Coronary artery (tissue), 2 donors: Measurements from ENCODE around the gene UBE2E2.
A peak's percentile ranks its signal among the peaks of the same experiment; 100 is the strongest.

ENCODE experiments used
- DNase-seq: peaks from one replicate; pipeline ENCODE4 v3.0.0-alpha.2; 2017; ENCODE audit warnings: low spot score
- H3K27ac ChIP-seq, 2 donors: fragments of 200-600 bp; sonication (generic); one replicate each; pipeline ENCODE4 v1.5.1; 2016 to 2019
- H3K4me3 ChIP-seq: fragments of 200-600 bp; sonication (generic); 2 replicates; pipeline ENCODE4 v1.5.1; 2016; ENCODE audit warnings: mild to moderate bottlenecking, moderate library complexity
- TF ChIP-seq, protein P1 (sequence below): fragments of 200-600 bp; sonication (generic); IDR thresholded peaks from one replicate; pipeline ENCODE4 v1.5.1; 2019; ENCODE audit warnings: antibody characterized with exemption

UBE2E2 gene

DNA sequence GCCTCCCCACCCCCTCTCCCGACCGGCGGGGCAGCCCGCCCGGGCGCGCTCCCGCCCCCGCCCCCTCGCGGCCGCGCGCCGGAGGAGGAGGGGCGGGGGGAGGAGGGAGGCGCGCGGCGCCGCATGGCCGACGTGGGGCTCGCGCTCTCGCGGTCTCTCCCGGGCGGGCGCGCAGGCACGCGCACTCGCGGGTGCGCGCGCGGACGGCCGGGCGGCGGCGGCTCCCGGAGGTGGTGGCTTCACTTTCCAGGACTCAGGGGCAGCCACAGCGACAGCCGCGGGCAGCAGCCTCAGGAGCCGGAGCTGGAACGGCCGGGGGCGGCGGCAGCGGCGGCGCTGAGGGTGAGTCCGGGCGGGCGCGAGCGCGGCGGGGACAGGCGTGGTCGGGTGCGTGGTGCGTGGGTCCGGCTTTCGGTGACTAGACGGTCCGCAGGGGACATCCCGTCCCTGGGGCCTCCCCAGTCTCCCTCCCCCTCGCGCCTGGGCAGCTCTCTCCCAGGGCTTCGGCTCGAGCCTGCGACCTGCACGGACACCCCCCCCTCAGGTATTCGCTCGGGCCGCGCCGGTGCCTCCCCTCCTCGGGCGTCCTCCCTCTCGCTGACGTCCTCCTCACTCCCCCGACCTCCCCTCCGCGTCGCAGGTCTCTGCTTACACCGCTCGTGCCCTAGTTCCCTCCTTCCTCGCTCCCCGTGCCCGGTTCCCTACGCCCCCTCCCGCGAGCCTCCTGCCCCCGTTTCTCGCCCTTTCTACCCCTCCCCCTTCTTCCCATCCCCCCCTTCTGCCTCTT is at the start of gene UBE2E2:
UBE2E2 (plus strand) TSS at position 407 of the 787 bp plus-strand sequence.
- H3K27ac ChIP-seq: peak within 1 kb of the TSS; percentile 87 to 95
- DNase-seq: peak; percentile 83
- peak within 1 kb of the TSS; percentile 97 for H3K4me3 ChIP-seq
- TF ChIP-seq, protein P1, sequence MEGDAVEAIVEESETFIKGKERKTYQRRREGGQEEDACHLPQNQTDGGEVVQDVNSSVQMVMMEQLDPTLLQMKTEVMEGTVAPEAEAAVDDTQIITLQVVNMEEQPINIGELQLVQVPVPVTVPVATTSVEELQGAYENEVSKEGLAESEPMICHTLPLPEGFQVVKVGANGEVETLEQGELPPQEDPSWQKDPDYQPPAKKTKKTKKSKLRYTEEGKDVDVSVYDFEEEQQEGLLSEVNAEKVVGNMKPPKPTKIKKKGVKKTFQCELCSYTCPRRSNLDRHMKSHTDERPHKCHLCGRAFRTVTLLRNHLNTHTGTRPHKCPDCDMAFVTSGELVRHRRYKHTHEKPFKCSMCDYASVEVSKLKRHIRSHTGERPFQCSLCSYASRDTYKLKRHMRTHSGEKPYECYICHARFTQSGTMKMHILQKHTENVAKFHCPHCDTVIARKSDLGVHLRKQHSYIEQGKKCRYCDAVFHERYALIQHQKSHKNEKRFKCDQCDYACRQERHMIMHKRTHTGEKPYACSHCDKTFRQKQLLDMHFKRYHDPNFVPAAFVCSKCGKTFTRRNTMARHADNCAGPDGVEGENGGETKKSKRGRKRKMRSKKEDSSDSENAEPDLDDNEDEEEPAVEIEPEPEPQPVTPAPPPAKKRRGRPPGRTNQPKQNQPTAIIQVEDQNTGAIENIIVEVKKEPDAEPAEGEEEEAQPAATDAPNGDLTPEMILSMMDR: no peak

DNA sequence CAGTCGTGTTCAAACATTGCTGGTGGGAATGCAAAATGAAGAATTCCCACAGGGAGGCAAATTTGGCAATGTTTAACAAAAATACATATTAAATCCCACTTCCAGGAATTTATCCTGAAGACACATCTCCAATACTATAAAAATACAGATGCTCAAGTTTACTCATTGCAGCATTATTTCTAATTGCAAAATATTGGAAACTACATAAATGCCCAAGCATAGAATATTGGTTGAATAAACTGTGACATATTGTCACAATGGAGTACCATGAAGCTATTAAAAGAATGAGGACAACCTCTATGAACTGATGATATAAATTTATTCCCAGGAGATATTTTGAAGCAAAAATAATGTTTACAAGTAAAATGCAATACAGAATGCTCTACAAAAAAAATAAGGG is 49.7 kb upstream of the UBE2E2 start:
- H3K27ac ChIP-seq: no peak overlapping the region
- TF ChIP-seq, protein P1: no peak
- DNase-seq: no peak
- H3K4me3 ChIP-seq: no peak overlapping the region

GRCh38 chr3:23157331-23157730 is 45.8 kb upstream of the UBE2E2 start:
- Histone ChIP-seq H3K4me3 (no peak overlapping the region), H3K27ac (no peak overlapping the region)
- no peak for DNase-seq
- TF ChIP-seq, protein P1: no peak

GRCh38 chr3:23159929-23160328 is 43.2 kb upstream of the UBE2E2 start:
- TF ChIP-seq, protein P1: no peak
- H3K4me3 ChIP-seq: no peak overlapping the region
- no peak overlapping the region for H3K27ac ChIP-seq
- no peak for DNase-seq

DNA sequence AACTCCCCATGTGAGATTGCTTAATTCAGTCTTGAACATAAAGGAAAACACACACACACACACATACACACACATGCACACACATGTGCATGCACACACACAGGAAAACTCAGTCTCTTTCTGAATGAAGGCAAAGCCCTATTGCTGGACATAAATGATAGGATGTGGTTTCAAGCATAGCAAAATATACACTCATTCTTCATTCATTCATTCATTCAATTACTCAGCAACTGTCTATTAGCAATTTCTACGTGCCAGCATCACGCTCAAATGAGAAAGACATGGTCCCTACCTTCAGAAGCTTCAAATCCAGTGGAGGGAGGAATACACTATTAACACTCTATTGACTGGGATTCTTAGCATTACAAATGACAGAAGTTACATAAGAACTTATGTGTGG is 41.8 kb upstream of the UBE2E2 start:
- TF ChIP-seq, protein P1: no peak
- Histone ChIP-seq H3K4me3 (no peak overlapping the region), H3K27ac (no peak overlapping the region)
- no peak for DNase-seq

GRCh38 chr3:23161896-23162570 is 41.1 kb upstream of the UBE2E2 start:
- no peak for DNase-seq
- Histone ChIP-seq H3K27ac (no peak overlapping the region), H3K4me3 (no peak overlapping the region)
- TF ChIP-seq, protein P1: no peak

DNA sequence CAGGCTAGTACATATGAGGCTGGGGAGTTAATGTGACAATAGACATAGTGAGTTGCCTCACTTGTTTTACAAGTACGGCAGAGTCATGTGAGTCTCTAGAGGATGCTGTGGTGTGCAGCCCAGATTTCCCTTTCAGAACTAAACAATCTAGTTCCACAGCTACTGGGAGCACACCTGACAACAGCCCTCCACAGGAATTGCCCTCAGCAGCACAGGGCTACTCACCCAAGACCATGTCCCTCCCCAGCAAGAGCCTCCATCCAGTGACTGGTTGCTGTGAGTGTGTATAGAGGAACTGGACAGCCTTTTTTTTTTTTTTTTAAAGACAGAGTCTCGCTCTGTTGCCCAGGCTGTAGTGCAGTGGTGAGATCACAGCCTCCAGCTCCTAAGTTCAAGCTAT is 40.2 kb upstream of the UBE2E2 start:
- Histone ChIP-seq H3K4me3 (no peak overlapping the region), H3K27ac (no peak overlapping the region)
- TF ChIP-seq, protein P1: no peak
- DNase-seq: no peak
